ENCODE measurements around the gene NEURL1B. TPM values are rescaled to one million over a fixed set of nuclear protein-coding genes. Genes with fewer than 3 reads are reported as not detected.

NEURL1B gene
- total RNA-seq, 1 experiment from 2014 or later = not detected

DNA sequence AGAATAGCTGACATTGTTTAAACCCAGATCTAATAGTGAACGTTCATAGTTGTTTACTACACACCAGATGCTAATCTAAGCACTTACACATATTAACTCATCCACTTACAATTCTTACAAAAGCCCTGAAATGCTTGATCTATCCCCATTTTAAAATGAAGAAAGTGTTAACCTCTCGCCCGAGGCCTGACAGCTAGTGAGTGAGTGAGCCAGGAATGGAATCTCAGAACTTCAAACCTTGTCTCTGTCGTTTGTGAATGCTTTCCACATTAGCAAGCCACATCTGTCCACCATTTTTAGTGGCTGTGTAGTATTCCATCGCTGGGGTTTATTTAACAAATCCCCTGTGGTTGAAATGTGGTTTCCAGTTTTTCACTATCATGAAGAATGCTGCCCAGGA, 24.9 kb upstream of the NEURL1B start:
- Histone ChIP-seq H3K27me3 (ENCODE audit: low read length) (no peaks in the 10 kb centered on the region), H3K4me1 (ENCODE audit: low read length) (no peaks in the 10 kb centered on the region), H3K9me3 (ENCODE audit: low read length) (no peaks in the 10 kb centered on the region), H3K4me2 (ENCODE audit: low read depth, low read length, poor library complexity, severe bottlenecking) (no peak overlapping the region), H3K9me2 (replicated peaks; ENCODE audit: insufficient read depth, low read length) (no peaks in the 10 kb centered on the region), H3K79me2 (ENCODE audit: low read length) (no peaks in the 10 kb centered on the region), H3K4me3 (ENCODE audit: low read length) (no peak overlapping the region), H3K9ac (ENCODE audit: low read length) (no peak overlapping the region), H3K36me3 (ENCODE audit: insufficient read depth, low read length) (no peaks in the 10 kb centered on the region), H4K20me1 (ENCODE audit: insufficient read depth, low read depth, low read length) (no peaks in the 10 kb centered on the region), H2AFZ (ENCODE audit: low read length) (no peak overlapping the region), H3K27ac (ENCODE audit: low read length) (no peak overlapping the region)
- no peak for DNase-seq

- no peak overlapping the region for H3K4me3 ChIP-seq (ENCODE audit: low read length)
- H3K9me3 ChIP-seq (ENCODE audit: low read length) = no peaks in the 10 kb centered on the region
- no peaks in the 10 kb centered on the region for H3K36me3 ChIP-seq (ENCODE audit: insufficient read depth, low read length)
- no peak overlapping the region for H3K9ac ChIP-seq (ENCODE audit: low read length)
- H4K20me1 ChIP-seq (ENCODE audit: insufficient read depth, low read depth, low read length) = no peaks in the 10 kb centered on the region
- no peak overlapping the region for H3K27ac ChIP-seq (ENCODE audit: low read length)
- no peaks in the 10 kb centered on the region for H3K27me3 ChIP-seq (ENCODE audit: low read length)
- H3K4me1 ChIP-seq (ENCODE audit: low read length) = no peaks in the 10 kb centered on the region
- H2AFZ ChIP-seq (ENCODE audit: low read length) = no peak overlapping the region
- no peaks in the 10 kb centered on the region for H3K79me2 ChIP-seq (ENCODE audit: low read length)
- DNase-seq = no peak
- no peaks in the 10 kb centered on the region for H3K9me2 ChIP-seq (replicated peaks; ENCODE audit: insufficient read depth, low read length)
- no peak overlapping the region for H3K4me2 ChIP-seq (ENCODE audit: low read depth, low read length, poor library complexity, severe bottlenecking)
Measured at GRCh38 chr5:172616730-172617129, 24.3 kb upstream of the NEURL1B start.

DNA sequence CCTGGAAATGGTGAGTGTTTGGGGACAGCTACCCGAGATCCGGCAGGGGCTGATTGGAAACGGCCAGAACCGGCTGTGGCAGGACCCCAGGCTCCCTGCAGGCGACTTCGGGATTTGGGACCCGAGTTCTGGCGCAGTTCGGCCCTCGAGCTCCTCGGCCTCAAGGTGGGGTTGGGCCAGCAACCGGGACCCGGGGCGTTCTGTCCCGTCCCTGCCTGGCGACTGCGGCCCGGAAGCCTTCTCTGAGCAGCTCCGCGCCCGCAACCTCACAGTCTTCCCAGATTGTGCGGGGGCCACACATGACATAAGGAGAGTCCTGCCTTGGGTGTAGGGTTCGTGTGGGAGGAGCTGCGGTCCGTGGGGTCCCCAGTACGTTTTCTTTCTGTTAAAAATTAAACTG, 23.2 kb upstream of the NEURL1B start:
- Histone ChIP-seq H3K27ac (ENCODE audit: low read length) (no peak overlapping the region), H3K79me2 (ENCODE audit: low read length) (no peaks in the 10 kb centered on the region), H4K20me1 (ENCODE audit: insufficient read depth, low read depth, low read length) (no peaks in the 10 kb centered on the region), H2AFZ (ENCODE audit: low read length) (no peak overlapping the region), H3K9me3 (ENCODE audit: low read length) (no peaks in the 10 kb centered on the region), H3K4me1 (ENCODE audit: low read length) (no peaks in the 10 kb centered on the region), H3K4me2 (ENCODE audit: low read depth, low read length, poor library complexity, severe bottlenecking) (no peak overlapping the region), H3K9ac (ENCODE audit: low read length) (no peak overlapping the region), H3K4me3 (ENCODE audit: low read length) (no peak overlapping the region), H3K27me3 (ENCODE audit: low read length) (no peaks in the 10 kb centered on the region), H3K9me2 (replicated peaks; ENCODE audit: insufficient read depth, low read length) (no peaks in the 10 kb centered on the region), H3K36me3 (ENCODE audit: insufficient read depth, low read length) (no peaks in the 10 kb centered on the region)
- no peak for DNase-seq

DNA sequence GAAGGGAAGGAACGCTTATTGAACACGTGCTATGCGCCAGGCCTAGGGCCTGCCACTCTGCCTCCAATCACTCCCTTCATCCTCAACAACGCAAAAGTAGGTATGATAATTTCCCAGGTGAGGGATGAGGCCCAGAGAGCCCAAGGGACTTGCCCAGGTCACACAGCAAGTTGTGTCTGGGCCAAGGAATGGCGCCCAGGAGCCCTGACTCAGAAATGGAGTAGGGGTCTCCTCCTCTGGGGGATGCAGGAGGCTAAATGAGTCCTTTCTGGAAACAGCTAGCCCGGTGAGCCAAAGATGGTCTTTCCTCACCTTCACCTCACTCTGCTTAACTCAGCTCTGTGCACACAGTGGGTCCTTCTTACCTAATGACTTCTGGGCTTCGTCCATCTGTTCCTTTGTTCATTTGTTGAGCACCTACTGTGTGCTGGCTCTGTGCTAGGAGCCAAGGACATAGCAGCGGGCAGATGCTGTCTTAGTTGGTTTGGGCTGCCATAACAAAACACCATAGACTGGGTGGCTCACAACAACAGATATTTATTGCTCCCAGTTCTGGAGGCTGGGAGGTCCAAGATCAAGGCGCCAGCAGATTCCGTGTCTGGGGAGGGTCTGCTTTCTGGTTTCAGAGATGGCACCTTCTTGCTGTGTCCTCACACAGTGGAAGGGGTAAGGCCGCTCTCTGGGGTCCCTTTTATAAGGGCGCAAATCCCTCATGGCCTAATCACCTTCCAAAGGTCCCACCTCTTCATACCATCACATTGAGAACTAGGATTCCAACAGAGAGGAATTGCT, 22.3 kb upstream of the NEURL1B start:
- no peaks in the 10 kb centered on the region for H4K20me1 ChIP-seq (ENCODE audit: insufficient read depth, low read depth, low read length)
- H3K9me3 ChIP-seq (ENCODE audit: low read length) = no peaks in the 10 kb centered on the region
- no peaks in the 10 kb centered on the region for H3K36me3 ChIP-seq (ENCODE audit: insufficient read depth, low read length)
- H3K4me3 ChIP-seq (ENCODE audit: low read length) = no peak overlapping the region
- H3K79me2 ChIP-seq (ENCODE audit: low read length) = no peaks in the 10 kb centered on the region
- no peak for DNase-seq
- H2AFZ ChIP-seq (ENCODE audit: low read length) = no peak overlapping the region
- H3K4me1 ChIP-seq (ENCODE audit: low read length) = no peaks in the 10 kb centered on the region
- no peak overlapping the region for H3K27ac ChIP-seq (ENCODE audit: low read length)
- no peak overlapping the region for H3K9ac ChIP-seq (ENCODE audit: low read length)
- no peaks in the 10 kb centered on the region for H3K27me3 ChIP-seq (ENCODE audit: low read length)
- no peaks in the 10 kb centered on the region for H3K9me2 ChIP-seq (replicated peaks; ENCODE audit: insufficient read depth, low read length)
- H3K4me2 ChIP-seq (ENCODE audit: low read depth, low read length, poor library complexity, severe bottlenecking) = no peak overlapping the region

DNA sequence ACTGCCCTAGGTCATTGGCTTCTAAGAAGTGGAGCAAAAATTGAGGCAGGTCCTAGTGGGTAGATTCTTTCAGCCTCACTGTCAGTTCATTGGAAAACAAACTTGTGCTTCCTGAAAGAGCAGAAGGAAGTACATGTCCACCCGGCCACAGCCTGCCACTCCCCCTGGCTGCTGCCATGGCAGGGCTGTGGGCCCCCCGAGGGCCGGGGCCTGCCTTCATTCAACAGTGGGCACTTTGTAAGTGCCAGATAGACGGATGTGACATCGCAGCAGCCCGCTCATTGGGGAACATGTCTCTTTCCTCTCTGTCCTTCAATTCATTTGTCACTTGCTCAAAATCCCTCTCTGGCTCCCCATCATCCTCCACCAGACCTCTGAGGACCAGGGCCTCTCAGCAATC, 20.6 kb upstream of the NEURL1B start:
- H3K9me3 ChIP-seq (ENCODE audit: low read length) = no peaks in the 10 kb centered on the region
- H3K27ac ChIP-seq (ENCODE audit: low read length) = no peak overlapping the region
- DNase-seq = no peak
- H3K4me3 ChIP-seq (ENCODE audit: low read length) = no peak overlapping the region
- H3K79me2 ChIP-seq (ENCODE audit: low read length) = no peaks in the 10 kb centered on the region
- no peak overlapping the region for H3K4me2 ChIP-seq (ENCODE audit: low read depth, low read length, poor library complexity, severe bottlenecking)
- no peaks in the 10 kb centered on the region for H3K36me3 ChIP-seq (ENCODE audit: insufficient read depth, low read length)
- H3K4me1 ChIP-seq (ENCODE audit: low read length) = no peaks in the 10 kb centered on the region
- no peaks in the 10 kb centered on the region for H3K27me3 ChIP-seq (ENCODE audit: low read length)
- H3K9me2 ChIP-seq (replicated peaks; ENCODE audit: insufficient read depth, low read length) = no peaks in the 10 kb centered on the region
- H2AFZ ChIP-seq (ENCODE audit: low read length) = no peak overlapping the region
- H4K20me1 ChIP-seq (ENCODE audit: insufficient read depth, low read depth, low read length) = no peaks in the 10 kb centered on the region
- H3K9ac ChIP-seq (ENCODE audit: low read length) = no peak overlapping the region

DNA sequence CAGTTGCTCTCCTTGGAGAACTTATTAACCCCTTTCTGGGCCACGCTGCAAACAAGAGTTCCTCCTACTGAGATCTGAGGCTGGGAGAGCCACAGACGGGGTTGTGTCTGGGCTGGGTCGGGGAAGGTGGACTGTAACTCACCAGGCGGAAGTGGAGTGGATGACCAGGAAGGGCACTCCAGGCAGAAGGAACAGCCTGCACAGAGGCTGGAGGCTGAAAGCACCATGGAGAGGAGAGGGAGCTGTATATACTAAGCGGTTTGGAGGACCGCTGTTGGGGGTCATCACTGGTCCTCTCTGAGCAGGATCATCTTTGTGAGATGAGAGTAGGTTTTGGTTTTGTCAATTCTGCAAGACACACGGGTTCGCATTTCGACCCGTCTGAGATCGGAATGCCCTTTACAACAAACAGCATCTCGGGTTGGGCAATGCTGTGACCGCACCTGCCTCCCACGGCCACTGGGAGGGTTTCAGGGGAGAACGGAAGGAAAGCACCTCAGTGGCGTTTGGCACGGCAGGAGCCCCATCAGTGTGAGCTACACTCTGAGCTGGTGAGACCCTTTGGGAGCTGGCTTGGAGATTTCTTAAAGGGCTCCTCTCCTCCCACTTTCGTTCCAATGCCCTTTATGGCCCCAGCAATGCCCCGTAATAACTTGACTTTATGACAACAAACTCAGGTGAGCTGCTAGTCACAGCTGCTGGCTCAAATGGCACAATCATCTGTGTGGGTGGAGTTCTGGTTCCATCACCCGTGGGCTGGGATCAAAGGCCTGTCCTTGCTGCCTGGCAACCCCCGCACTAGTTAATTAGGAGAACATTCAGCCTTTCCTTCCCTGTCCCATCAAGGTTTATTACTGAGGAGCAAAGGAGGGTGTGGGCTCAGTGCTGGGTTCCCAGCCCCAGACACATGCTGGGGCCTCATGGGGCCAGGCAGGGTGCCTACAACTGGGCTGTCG, 18.7 kb upstream of the NEURL1B start:
- H2AFZ ChIP-seq (ENCODE audit: low read length) = no peak overlapping the region
- H3K79me2 ChIP-seq (ENCODE audit: low read length) = no peaks in the 10 kb centered on the region
- no peak overlapping the region for H3K4me3 ChIP-seq (ENCODE audit: low read length)
- no peaks in the 10 kb centered on the region for H4K20me1 ChIP-seq (ENCODE audit: insufficient read depth, low read depth, low read length)
- no peak overlapping the region for H3K9ac ChIP-seq (ENCODE audit: low read length)
- no peaks in the 10 kb centered on the region for H3K36me3 ChIP-seq (ENCODE audit: insufficient read depth, low read length)
- H3K9me3 ChIP-seq (ENCODE audit: low read length) = no peaks in the 10 kb centered on the region
- DNase-seq = no peak
- H3K9me2 ChIP-seq (replicated peaks; ENCODE audit: insufficient read depth, low read length) = no peaks in the 10 kb centered on the region
- no peaks in the 10 kb centered on the region for H3K27me3 ChIP-seq (ENCODE audit: low read length)
- H3K27ac ChIP-seq (ENCODE audit: low read length) = no peak overlapping the region
- H3K4me2 ChIP-seq (ENCODE audit: low read depth, low read length, poor library complexity, severe bottlenecking) = no peak overlapping the region
- no peaks in the 10 kb centered on the region for H3K4me1 ChIP-seq (ENCODE audit: low read length)

DNA sequence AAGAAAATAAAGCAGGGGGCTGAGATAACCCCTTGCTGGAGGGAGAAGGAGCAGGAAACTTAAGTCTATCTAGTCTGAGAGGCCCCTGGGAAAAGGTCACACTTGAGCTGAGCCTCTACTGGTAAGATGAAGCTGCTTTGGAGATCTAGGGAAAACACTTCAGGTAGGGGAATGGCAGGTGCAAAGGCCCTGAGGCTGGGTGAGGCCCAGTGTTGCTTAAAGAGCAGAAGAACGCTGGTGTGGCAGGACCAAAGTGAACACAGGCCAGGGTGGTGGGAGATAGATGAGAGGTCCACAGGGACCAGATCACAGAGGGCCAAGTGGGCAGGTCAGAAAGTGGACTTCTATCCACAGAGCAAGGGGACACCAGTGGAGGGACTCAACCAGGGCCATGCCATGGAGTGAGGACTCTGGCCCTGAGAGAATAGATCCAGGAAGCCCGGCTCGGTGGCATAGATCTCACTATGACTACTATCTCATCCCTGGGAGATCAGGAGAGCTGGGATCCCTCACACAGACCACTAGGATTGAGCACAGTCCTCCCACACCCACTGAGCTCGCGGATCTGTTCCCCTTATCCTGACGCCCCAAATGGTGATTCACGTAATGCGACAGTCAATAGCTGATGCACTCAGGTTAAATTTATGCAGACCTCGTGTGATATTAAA, 17.6 kb upstream of the NEURL1B start:
- H3K9me2 ChIP-seq (replicated peaks; ENCODE audit: insufficient read depth, low read length) = no peaks in the 10 kb centered on the region
- no peaks in the 10 kb centered on the region for H3K36me3 ChIP-seq (ENCODE audit: insufficient read depth, low read length)
- H2AFZ ChIP-seq (ENCODE audit: low read length) = no peak overlapping the region
- H3K4me3 ChIP-seq (ENCODE audit: low read length) = no peak overlapping the region
- H3K4me2 ChIP-seq (ENCODE audit: low read depth, low read length, poor library complexity, severe bottlenecking) = no peak overlapping the region
- no peaks in the 10 kb centered on the region for H4K20me1 ChIP-seq (ENCODE audit: insufficient read depth, low read depth, low read length)
- H3K9ac ChIP-seq (ENCODE audit: low read length) = no peak overlapping the region
- no peak overlapping the region for H3K27ac ChIP-seq (ENCODE audit: low read length)
- no peaks in the 10 kb centered on the region for H3K27me3 ChIP-seq (ENCODE audit: low read length)
- no peaks in the 10 kb centered on the region for H3K9me3 ChIP-seq (ENCODE audit: low read length)
- no peaks in the 10 kb centered on the region for H3K79me2 ChIP-seq (ENCODE audit: low read length)
- no peak for DNase-seq
- H3K4me1 ChIP-seq (ENCODE audit: low read length) = no peaks in the 10 kb centered on the region
